ENCODE results near the gene ADCK2.
"Not testable (repeated sequence)": the region's sequence is repeated elsewhere in the genome, so short reads cannot be mapped to it uniquely, and the experiment has no call there.

ADCK2 gene

DNA sequence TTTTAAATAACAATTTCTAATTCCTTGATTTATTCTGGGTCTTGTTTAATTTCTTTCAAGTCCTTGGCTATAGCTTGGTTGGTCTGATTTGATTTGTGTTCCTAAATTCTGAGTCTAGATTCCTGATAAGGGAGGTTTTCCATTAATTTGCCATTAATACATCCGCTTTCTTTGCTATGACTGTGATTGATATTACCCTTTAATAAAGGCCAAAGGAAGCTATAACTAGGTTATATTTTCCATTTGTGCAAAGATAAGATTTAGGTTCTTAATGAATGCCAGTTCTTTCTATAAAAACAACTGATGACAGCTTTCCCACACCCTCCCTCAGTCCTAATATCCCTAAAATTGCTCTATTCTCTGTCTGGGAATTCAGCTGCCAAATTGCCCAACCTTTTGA is 52.0 kb downstream of the ADCK2 start:
- H3K4me3 ChIP-seq (ENCODE audit: low read depth, low read length): no peak overlapping the region
- TF ChIP-seq, protein P1, sequence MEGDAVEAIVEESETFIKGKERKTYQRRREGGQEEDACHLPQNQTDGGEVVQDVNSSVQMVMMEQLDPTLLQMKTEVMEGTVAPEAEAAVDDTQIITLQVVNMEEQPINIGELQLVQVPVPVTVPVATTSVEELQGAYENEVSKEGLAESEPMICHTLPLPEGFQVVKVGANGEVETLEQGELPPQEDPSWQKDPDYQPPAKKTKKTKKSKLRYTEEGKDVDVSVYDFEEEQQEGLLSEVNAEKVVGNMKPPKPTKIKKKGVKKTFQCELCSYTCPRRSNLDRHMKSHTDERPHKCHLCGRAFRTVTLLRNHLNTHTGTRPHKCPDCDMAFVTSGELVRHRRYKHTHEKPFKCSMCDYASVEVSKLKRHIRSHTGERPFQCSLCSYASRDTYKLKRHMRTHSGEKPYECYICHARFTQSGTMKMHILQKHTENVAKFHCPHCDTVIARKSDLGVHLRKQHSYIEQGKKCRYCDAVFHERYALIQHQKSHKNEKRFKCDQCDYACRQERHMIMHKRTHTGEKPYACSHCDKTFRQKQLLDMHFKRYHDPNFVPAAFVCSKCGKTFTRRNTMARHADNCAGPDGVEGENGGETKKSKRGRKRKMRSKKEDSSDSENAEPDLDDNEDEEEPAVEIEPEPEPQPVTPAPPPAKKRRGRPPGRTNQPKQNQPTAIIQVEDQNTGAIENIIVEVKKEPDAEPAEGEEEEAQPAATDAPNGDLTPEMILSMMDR (IDR thresholded peaks at IDR 0.05; ENCODE audit: borderline replicate concordance, insufficient read depth, low read depth, low read length): no peak

DNA sequence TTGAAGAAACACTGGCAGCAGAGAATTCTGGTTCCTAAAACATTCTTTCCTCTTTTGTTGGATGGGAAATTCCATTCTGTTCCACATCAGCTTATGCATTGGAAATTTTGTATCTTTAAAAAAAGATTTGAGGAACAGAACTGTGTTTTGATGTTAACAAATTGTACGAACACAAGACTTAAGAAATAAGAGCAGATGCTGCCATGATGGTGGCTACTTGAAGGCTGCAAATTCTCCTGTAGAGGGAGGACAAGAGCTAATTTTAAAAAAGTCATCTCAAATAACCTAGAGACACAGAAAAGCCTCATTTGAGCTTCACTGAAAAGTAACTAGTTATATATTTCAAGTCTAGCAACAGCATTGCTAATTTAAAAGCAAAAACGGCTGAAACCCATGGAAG is 53.5 kb downstream of the ADCK2 start:
- no peak overlapping the region for H3K4me3 ChIP-seq (ENCODE audit: low read depth, low read length)
- TF ChIP-seq, protein P1 (IDR thresholded peaks at IDR 0.05; ENCODE audit: borderline replicate concordance, insufficient read depth, low read depth, low read length): peak; percentile 11; the same call in 1 of the 2 replicates

DNA sequence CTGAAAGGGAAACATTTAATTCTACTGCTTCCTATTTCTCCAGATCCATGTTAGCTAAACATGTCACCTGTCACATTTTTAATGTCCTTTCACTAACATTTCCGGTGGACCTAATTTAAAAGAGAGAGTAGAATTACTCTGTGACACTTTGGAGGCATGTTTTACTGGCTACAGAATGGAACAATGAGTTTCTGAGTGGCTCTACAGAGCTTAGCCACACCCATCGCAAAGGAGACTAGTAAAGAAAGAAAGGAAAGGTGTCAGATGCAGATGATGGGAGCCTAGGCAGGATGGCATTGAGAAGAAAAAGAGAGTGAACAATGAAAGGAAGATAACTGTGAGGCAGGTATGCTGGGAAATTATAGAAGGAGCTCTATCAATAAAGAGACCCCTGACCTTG is 59.7 kb downstream of the ADCK2 start:
- no peak overlapping the region for H3K4me3 ChIP-seq (ENCODE audit: low read depth, low read length)
- TF ChIP-seq, protein P1 (IDR thresholded peaks at IDR 0.05; ENCODE audit: borderline replicate concordance, insufficient read depth, low read depth, low read length): no peak

DNA sequence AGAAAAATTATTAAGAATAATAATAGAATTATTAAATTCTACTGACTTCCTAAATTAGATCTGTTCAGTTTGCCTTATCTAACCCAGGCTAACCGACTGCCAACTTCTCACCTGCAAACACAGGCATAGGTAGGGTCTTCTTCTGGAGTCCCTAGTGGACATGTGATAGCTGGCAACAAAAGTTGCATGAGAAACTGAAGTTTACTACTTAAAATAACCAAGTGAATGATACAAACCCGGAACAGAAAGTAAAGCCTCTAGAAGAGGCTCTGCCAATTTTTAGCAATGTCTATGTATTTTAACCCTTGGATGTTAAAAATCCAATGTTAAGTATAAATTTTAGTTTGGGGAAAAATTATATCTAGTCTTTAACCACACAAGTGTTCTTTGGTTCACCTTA is 61.4 kb downstream of the ADCK2 start:
- TF ChIP-seq, protein P1 (IDR thresholded peaks at IDR 0.05; ENCODE audit: borderline replicate concordance, insufficient read depth, low read depth, low read length): no peak
- no peak overlapping the region for H3K4me3 ChIP-seq (ENCODE audit: low read depth, low read length)

DNA sequence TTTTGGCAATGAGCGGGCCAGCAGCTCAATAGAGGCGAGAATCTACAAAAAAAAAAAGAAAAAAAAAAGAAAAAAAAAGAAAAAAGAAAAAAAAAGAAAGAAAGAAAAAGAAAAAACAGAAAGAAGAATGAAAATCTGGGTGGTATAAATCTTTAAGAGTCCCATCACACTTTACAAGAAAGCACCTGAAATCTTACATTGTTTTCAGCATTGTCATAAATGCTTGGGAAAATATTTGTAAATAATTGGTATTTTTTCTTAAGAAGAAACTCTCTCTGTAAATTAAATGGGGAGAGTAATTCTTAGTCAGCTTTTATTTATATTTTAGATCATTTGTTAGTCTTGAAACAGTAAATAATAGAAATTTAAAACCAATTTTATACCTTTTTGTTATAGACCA is 62.0 kb downstream of the ADCK2 start:
- TF ChIP-seq, protein P1 (IDR thresholded peaks at IDR 0.05; ENCODE audit: borderline replicate concordance, insufficient read depth, low read depth, low read length): no peak
- no peak overlapping the region for H3K4me3 ChIP-seq (ENCODE audit: low read depth, low read length)

DNA sequence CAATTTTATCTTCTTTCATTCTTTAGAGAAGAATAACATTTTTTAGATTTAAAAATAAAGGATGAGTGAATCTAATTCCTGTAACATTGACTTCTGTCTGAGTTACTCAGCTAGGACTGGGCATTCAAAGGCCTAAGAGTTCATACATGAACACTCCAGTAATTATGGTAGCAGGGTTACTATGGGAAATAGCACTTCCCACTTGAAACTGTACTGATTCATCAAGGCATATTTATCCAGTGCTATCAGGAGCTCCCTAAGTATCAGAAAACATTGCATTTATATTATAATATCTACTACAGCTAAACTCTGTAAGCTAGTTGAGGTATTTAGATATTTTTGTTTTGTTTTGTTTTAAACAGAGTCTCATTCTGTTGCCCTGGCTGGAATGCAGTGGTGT is 65.5 kb downstream of the ADCK2 start:
- H3K4me3 ChIP-seq (ENCODE audit: low read depth, low read length): no peak overlapping the region
- TF ChIP-seq, protein P1 (IDR thresholded peaks at IDR 0.05; ENCODE audit: borderline replicate concordance, insufficient read depth, low read depth, low read length): no peak

DNA sequence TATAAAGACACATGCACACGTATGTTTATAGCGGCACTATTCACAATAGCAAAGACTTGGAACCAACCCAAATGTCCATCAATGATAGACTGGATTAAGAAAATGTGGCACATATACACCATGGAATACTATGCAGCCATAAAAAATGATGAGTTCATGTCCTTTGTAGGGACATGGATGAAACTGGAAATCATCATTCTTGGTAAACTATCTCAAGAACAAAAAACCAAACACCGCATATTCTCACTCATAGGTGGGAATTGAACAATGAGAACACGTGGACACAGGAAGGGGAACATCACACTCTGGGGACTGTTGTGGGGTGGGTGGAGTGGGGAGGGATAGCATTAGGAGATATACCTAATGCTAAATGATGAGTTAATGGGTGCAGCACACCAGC is 70.5 kb downstream of the ADCK2 start:
- H3K4me3 ChIP-seq (ENCODE audit: low read depth, low read length): not testable (repeated sequence)

DNA sequence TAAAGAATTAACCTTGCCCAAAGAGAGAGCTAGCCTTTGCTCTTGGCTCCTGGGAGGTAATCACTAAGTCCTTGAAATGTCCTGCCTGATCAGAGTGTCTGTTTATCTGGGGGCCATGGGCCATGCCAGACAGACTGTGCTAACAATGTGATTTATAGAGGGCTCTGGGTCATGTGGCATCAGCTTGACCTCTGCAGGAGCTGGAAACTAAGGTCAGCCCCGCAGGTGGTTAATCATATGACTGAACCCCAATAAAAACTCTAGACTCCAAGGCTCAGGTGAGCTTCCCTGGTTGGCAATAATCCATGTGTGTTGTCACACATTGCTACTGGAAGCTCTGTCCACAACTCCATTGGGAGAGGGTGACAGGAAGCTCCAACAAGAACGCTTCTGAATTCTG is 71.3 kb downstream of the ADCK2 start:
- TF ChIP-seq, protein P1 (IDR thresholded peaks at IDR 0.05; ENCODE audit: borderline replicate concordance, insufficient read depth, low read depth, low read length): no peak
- no peak overlapping the region for H3K4me3 ChIP-seq (ENCODE audit: low read depth, low read length)
